Activated CD4-positive, alpha-beta T cell treated with anti-CD3 and anti-CD28 coated beads for 4 hours (primary cell): ENCODE results near the gene SLC22A15.

Experiments
- DNase-seq, 2 donors: peaks; one replicate each; pipeline ENCODE4 v3.0.0-alpha.2; 2020

The SLC22A15 gene

DNA sequence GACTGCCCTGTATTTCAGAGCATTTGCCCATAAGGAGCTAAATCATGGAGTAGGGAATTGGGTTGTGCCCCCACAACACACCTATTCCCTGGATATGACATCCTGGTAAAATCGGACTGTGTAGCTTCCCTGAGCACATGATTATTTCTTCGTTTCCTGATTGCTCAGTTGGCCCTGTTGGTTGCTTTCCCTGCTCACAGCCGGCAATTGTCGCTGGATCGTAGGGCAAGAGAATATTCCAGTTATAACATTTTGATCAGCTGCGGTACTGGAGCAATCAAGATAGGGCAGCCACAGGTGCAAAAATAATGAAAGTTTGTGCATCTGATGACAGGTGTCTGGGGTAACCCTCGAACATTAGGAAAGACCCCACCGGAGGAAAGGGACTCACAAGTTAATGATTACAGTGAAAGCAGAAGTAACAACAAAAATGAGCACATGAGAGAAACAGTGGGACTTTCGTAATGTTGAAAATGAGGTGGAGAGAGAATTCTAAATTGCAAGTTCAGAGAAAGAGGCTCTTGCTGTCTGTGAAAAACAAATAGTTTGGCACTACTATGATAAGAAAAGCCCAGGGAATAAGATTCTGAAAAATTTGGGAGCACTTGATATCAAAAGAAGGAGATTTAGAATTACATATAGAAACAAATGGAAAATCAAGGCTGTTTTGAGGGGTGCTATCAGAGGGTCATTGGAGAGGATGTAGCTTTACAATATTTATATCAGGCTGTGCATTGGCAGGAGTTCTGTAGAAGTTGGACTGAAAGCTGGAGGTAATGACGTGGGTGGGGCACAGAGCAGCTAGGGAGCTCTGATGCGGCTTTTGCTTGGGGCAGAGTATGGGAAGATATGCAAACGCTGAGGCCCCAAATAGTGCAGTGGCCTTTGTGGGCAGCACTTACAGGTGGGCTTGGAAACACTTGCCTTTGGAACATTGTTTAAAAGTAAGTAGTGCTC, 134.5 kb downstream of the SLC22A15 start, which contains the start of gene MAB21L3:
MAB21L3 (plus strand) TSS at position 833 of the 957 bp plus-strand sequence. CDS start 1,217 bp downstream, outside the sequence.
- no peak for DNase-seq

DNA sequence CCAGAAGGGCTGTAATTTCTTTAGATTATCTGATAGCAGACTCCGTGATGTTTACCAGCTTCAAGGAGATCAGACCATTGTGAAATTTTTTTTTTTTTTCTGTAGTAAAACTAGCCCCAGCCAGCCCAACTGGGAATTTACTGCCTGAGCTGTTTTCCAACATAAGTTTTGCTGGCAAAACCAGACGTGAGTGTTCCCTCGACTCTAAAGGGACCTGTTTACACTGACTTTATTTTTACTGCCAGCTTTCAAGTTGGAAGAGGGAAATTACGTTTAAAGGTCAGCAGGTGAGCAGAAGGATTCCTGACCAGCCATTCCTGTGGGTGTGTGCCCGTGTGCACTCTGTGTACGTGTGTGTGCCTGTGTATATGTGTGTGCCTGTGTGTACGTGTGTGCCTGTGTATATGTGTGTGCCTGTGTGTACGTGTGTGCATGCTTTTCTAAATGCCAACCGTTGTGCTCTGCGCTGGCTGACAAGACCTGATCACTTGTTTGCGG, 135.3 kb downstream of the SLC22A15 start:
- DNase-seq, result no peak

DNA sequence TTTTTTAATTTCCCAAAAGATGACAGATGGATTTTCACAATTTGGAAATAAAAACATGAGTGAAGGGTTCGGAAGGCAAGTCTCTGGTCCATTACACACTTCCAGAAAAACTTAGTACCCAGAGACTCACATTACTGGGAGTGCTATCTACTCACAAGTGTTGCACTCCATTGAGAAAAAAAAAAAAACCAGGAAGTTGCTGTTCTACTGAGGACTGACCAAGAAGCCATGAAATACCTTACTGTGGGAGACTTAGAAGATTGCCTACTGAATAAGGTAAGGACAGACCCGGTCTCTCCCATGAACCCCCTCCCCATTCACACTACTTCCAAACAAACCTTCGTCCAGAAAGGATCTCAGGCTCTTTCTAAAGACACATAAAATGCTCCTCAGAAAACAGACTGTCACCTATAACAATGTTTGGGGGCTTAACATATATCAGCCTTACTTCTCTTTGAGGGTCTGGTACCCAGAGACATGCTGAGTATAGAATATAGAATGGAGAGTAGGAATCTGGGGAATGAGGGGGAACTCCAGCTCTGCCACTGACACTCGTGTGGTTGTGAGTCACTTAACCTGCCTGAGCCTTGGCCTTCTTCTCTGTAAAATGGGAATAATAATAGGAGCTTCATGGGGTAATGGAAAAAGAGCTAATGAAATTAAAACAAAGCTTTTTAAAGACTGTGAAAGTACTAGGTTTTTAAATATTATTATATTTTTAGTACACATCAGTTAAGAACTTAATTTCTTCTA, 136.3 kb downstream of the SLC22A15 start:
- no peak for DNase-seq

DNA sequence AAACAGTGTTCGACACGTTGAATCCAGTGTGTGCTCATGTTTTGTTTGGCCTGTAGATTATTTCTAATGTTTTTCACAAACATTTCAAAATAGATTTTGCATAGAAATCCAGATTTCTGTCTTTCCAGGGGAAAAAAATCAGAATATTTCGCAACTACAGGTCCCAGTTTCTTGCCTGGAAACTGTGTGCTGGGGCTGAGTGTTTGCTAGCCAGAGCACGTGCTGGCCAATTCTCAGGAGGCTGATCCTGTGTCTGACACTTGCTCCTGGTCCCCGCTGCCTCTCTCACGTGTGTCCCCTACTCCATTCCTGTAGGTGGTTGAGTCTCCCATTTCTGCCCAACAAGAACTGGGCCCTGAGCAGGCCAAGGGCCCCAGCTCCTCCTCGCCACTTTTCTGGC, 137.3 kb downstream of the SLC22A15 start:
- DNase-seq, result no peak

DNA sequence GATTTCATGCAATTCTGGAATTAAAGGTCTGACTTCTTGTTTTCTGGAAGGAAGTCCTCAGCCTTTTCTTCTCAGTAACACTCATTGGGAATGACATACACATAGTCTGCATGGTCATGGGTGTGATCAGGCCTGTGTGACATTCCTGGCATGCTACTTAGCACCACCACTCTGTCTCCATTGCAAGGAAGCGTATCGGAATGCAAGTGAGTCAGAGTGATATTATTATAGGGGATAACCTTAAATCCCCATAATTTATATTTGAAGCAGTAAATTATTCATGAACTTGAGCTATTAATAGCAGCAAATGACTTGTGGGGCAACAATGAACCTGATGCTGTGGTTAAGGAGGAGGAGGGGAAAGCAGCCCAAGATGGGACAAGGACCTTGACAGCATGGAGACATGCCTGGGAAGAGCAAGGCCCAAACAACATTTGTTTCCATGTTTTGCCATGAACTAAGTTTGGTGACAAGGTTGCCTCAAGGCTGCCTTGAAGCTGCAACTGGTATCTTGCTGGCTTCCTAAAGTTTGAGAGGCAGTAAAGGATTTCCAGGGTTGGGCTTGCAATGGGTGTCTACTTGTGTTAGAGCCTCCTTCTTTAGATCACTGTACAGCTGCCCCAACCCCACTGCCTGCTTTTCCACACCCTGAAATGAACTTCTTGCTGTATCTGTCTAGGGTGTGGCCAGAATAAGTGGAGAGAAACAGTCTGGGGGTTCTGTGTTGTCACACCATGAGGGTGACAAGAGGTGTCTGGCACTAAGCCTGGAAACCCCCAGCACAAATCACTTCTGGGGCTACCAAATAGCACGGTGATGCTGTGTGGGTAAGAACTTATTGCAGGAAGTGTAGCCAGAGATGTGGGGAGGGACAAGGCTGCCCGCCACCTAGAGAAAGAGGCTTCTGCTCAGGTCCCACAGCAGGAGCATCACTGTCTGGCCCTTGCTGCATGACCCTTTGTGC, 139.4 kb downstream of the SLC22A15 start:
- DNase-seq, result no peak

DNA sequence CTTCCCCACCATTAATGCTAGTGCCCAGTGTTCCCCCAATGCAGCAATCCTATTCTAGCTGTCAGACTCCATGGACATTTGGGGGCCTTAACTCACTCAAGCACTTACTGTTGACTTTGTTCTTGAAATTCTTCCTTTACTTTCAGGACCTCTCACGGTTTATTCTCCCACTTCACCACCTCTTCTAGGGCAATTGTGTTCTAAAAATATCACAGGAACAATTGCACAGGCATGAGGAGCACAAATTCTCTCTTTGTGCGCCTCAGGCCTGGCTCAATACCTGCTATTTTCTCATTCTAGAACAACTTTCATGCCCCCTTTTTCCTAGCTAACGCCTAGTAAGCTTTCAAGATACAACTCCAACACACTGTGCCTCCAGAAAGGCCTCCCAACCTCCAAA, 142.2 kb downstream of the SLC22A15 start:
- no peak for DNase-seq
